Ectodermal cell (in vitro differentiated cells): ENCODE measurements around the gene SIVA1.
"Not testable (repeated sequence)": the region's sequence is repeated elsewhere in the genome, so short reads cannot be mapped to it uniquely, and the experiment has no call there.

Source experiments
- H3K27ac ChIP-seq: 2 replicates; pipeline ENCODE4 v1.7.0; 2013; ENCODE audit warnings: mild to moderate bottlenecking, low read depth, low read length; ENCODE audit not compliant: insufficient read depth, poor library complexity, severe bottlenecking
- H3K27me3 ChIP-seq: 2 replicates; pipeline ENCODE4 v1.7.0; 2013; ENCODE audit warnings: mild to moderate bottlenecking, low read length; ENCODE audit not compliant: insufficient read depth, control insufficient read depth, poor library complexity, severe bottlenecking
- H3K36me3 ChIP-seq: one replicate; pipeline ENCODE4 v1.7.0; 2013; ENCODE audit warnings: low read length; ENCODE audit not compliant: control insufficient read depth, insufficient read depth
- H3K4me1 ChIP-seq: one replicate; pipeline ENCODE4 v1.7.0; 2013; ENCODE audit warnings: low read length; ENCODE audit not compliant: control insufficient read depth, insufficient read depth
- H3K4me3 ChIP-seq: 2 replicates; pipeline ENCODE4 v1.7.0; 2013; ENCODE audit warnings: low read depth, low read length, control low read depth; ENCODE audit not compliant: insufficient read depth
- H3K9me3 ChIP-seq: 2 replicates; pipeline ENCODE4 v1.7.0; 2013; ENCODE audit warnings: mild to moderate bottlenecking, low read length, moderate library complexity; ENCODE audit not compliant: control insufficient read depth
- WGBS, 2 experiments: methylation state at CpG; one replicate each; pipeline ENCODE4 v1.1.7; 2013; ENCODE audit warnings: missing lambda C conversion rate in 2 of 2; 5-methylcytosine and 5-hydroxymethylcytosine counted together

Gene SIVA1

DNA sequence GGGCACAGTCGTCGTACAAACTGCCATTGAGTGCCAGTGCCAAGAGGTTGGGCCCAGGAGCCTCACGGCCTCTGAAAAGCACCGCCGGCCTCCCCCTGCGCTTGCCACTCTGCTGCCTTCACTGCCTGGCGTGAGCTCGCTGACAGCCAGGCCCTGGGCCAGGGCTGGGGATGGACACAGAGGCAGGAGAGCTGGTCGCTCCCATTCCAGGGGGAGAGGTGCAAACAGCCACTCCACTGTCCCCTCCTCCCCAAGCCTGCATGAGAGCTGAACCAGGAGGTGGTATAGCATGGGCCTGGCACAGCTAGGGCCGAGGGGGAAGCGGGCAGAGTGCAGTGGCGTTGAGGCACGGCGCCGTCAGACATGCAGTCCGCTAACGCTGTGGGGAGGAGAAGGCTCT is 24.3 kb upstream of the SIVA1 start:
- no peak overlapping the region for H3K27ac ChIP-seq
- H3K27me3 ChIP-seq = no peaks in the 10 kb centered on the region
- H3K4me3 ChIP-seq = no peak overlapping the region
- 91 to 92% methylated on average over 17 of the region's 17 CpGs for WGBS, 2 experiments
- no peaks in the 10 kb centered on the region for H3K9me3 ChIP-seq
- H3K36me3 ChIP-seq = no peaks in the 10 kb centered on the region
- H3K4me1 ChIP-seq = peaks cover 11% of the 10 kb centered on the region

DNA sequence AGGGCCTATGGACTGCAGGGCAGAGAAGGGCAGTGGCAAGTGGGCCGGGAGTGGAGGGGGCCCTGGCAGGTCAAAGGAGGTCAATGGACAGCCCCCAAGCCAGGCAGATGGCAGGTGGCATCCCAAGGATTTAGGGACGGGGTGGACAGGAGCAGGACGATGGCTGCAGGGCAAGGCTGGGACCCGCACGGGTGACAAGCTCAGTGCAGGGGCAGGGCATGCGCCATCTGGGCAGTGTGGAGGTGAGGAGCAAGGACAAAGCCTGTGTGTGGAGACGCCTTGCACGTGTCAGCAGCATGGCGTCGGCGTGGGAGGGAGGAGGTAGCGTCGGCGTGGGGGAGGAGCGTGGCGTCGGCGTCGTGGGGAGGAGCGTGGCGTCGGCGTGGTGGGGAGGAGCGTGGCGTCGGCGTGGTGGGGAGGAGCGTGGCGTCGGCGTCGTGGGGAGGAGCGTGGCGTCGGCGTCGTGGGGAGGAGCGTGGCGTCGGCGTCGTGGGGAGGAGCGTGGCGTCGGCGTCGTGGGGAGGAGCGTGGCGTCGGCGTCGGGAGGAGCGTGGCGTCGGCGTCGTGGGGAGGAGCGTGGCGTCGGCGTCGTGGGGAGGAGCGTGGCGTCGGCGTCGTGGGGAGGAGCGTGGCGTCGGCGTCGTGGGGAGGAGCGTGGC is 23.6 kb upstream of the SIVA1 start:
- H3K4me1 ChIP-seq = peaks cover 11% of the 10 kb centered on the region
- H3K9me3 ChIP-seq, H3K27ac ChIP-seq, H3K4me3 ChIP-seq, H3K27me3 ChIP-seq, H3K36me3 ChIP-seq: not testable (repeated sequence)
- 92 to 95% methylated on average over 24 to 26 of the region's 73 CpGs for WGBS, 2 experiments

DNA sequence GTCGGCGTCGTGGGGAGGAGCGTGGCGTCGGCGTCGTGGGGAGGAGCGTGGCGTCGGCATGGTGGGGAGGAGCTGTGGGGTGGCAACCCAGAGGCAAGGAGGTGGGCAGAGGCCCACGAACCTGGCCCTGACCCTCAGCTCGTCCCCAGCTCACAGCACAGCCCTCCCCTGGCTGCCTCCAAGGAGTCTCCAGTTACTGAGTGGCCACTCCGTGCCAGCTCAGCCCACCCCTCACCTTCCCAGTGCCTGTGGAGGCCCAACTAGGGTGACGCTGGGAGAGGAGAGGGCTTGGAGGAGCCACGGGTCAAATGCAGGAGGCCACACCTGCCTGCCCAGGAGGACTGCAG is 23.1 kb upstream of the SIVA1 start:
- H3K36me3 ChIP-seq = no peaks in the 10 kb centered on the region
- no peak overlapping the region for H3K4me3 ChIP-seq
- WGBS, 2 experiments = 90 to 95% methylated on average over 16 of the region's 16 CpGs
- H3K27me3 ChIP-seq = no peaks in the 10 kb centered on the region
- peaks cover 7% of the 10 kb centered on the region for H3K4me1 ChIP-seq
- no peak overlapping the region for H3K27ac ChIP-seq
- H3K9me3 ChIP-seq = no peaks in the 10 kb centered on the region

DNA sequence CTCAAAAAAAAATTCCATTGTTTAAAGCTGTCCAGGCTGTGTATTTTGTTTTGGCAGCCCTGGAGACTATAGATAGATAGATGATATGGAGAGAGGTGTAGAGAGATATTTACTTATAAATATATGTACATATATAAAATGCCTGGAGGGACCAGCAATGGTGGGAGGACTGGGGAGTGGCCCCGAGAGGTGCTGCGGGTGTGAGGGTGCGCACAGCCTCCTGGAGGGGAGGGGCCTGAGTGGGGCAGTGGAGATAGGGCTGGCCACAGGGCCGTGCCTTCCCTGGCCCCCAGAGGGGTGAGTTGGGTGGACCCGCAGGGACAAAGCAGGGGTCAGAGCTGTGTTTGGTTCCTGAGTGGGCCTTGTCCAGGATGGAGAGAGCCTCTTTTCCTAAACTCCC is 22.5 kb upstream of the SIVA1 start:
- Histone ChIP-seq H3K27me3 (no peaks in the 10 kb centered on the region), H3K4me3 (no peak overlapping the region), H3K36me3 (no peaks in the 10 kb centered on the region), H3K9me3 (no peaks in the 10 kb centered on the region), H3K27ac (no peak overlapping the region), H3K4me1 (peaks cover 2% of the 10 kb centered on the region)
- 86 to 92% methylated on average over 5 of the region's 5 CpGs for WGBS, 2 experiments

DNA sequence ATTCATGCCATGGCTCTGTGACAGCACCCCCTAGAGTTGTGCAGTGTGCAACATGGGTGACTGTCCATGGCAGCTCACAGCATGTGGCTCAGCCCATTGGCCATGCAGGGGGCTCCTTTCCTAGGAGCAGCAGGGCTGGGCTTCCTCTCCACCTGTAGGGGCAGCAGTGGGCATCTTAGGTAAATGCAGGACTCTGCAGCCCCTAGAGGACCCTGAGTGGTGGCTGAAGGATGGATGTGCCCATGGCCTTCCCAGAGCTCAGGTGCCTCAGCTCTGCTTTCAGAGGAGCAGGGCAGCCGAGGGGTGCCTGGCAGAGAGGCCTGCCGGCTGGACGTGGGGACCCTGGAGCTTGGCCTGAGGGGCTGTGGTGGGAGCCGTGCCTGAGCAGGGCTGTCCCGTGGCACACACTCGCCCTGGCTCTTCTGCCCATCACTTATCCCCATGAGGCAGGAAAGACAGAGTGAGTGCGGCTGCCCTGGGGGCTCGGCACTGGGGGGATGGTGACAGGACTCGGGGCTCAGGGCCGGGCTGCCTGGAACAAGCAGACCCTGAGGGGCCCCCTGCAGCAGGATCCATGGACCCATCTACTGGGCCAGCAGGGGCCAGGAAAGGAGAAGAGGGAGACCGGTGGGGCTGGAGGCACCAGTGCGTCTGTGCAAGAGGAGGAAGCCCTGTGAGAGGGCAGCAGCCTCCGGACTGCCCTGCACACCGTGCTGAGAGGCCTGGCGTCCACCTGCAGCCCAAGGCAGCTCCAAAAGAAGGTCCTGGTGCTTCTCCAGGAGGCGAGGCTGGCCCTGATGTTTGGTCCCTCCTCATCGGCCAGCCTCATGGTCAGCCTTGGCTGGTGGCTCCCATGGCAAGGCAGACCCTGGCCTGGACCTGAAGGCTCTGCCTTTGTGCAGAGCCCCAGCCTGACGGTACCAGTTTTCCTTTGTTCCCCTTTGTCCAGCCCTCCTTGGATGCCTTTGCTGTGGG is 21.3 kb upstream of the SIVA1 start:
- no peak overlapping the region for H3K27ac ChIP-seq
- no peaks in the 10 kb centered on the region for H3K36me3 ChIP-seq
- 86 to 89% methylated on average over 18 of the region's 18 CpGs for WGBS, 2 experiments
- no peaks in the 10 kb centered on the region for H3K4me1 ChIP-seq
- H3K27me3 ChIP-seq = no peaks in the 10 kb centered on the region
- H3K4me3 ChIP-seq = no peak overlapping the region
- H3K9me3 ChIP-seq = no peaks in the 10 kb centered on the region

DNA sequence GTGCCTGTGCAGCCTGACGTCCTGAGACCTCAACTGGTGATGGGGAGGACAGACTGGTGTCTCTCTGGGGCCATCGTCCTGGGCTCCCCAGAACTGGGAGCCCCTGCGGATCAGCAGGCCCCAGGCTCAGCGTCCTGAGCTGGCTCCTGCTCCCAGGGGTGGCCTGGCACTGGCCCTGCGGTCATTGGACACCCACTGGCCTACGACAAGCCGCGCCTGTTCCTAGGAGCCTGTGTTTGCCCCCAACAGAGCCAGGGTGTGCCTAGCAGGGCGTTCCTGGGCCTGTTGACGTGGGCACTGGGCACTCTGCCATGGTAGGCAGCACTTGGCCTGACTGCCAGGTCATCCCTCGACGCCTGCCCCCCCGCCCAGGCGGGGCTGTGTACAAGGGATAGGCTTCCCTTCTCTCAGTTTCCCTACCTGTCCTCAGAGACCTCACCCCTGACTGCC is 20.6 kb upstream of the SIVA1 start:
- Histone ChIP-seq H3K27me3 (no peaks in the 10 kb centered on the region), H3K36me3 (no peaks in the 10 kb centered on the region), H3K27ac (no peak overlapping the region), H3K9me3 (no peaks in the 10 kb centered on the region), H3K4me1 (no peaks in the 10 kb centered on the region), H3K4me3 (no peak overlapping the region)
- WGBS, 2 experiments = 85 to 89% methylated on average over 14 of the region's 14 CpGs

DNA sequence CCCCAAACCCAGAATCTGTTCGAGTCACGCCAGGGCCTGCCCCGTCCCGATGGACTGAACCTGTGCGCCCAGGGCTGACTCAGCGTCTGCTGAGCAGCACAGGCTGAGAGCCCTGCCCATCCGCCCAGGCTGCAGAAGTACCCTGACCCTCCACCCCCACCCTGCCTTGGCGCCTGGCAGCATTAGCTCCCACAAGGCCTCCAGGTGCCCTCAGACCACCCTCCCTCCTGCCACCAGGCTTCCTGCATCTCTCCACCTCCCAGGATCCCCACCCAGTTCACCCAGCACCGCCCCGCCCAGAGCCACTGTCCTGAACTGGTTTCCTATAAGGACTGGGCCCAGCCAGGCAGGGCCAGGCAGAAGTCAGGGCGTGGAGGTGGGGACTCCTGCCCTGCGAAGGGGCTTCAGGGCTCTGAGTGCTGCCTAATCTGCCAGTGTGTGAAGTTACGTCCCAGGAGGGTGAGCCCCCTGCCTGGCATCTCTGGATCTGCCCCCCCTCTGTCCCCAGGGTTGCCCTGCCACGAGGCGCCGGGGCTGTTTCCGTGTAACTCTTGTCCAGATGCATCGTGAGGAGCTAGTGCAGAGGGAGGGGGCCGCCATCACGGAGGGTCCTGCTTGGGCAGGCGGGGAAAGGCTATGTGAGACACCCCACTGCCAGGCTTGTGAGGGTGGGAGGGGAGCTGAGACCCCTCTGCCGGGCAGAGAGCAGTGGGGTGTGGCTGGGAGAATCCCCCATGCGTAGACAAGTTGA is 19.8 kb upstream of the SIVA1 start:
- H3K27me3 ChIP-seq = no peaks in the 10 kb centered on the region
- H3K4me3 ChIP-seq = no peak overlapping the region
- H3K4me1 ChIP-seq = no peaks in the 10 kb centered on the region
- WGBS, 2 experiments = 89 to 90% methylated on average over 23 of the region's 23 CpGs
- H3K27ac ChIP-seq = no peak overlapping the region
- no peaks in the 10 kb centered on the region for H3K36me3 ChIP-seq
- H3K9me3 ChIP-seq = no peaks in the 10 kb centered on the region

DNA sequence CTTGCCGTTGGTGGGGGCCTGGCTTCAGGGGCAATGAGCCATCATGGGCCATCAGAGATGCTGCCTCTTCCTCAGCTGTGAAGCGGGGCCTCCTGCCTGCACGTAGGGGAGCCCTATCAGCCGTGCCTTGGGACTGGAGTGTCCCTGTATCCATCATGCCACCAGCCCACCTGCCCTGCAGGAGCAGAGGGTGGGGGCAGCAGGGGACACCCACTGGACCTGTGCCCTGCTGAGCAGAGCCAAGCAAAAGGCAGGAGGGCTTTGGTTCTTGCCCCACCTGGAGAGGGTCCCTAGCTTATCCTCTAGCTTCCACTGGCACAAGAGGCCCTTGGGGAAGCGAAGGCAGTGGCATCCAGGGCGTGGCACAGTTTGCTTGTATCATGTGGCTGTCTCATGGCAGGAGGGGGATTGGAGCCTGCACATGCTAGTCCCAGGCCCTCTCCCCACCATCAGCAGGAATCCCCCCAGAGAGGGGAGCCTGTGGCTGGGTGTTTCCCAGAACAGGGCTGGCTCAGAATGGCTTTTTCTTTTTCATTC is 18.8 kb upstream of the SIVA1 start:
- no peak overlapping the region for H3K4me3 ChIP-seq
- no peaks in the 10 kb centered on the region for H3K36me3 ChIP-seq
- H3K27me3 ChIP-seq = no peaks in the 10 kb centered on the region
- H3K27ac ChIP-seq = no peak overlapping the region
- H3K9me3 ChIP-seq = no peaks in the 10 kb centered on the region
- H3K4me1 ChIP-seq = no peaks in the 10 kb centered on the region
- 88 to 91% methylated on average over 6 of the region's 6 CpGs for WGBS, 2 experiments

DNA sequence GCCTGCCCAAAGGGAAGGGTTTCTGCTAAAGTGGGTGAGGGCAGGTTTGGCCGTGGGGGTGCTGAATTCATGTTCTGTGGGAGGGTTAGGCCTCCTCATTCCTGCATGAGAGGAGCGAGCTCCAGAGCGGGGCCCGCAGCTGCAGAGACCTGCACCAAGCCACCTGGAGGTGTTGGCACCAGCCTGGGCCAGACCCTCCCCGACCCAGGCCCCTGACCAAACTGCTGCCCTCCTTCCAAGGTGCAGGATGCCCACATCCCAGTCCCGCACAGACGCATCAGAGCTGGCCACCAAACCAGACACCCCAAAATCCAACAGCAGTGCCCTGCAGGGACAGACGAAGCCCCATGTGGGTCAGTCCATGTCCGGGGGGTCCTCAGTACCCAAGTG is 18.4 kb upstream of the SIVA1 start:
- WGBS, 2 experiments = 93% methylated on average over 9 of the region's 9 CpGs
- no peak overlapping the region for H3K4me3 ChIP-seq
- H3K27ac ChIP-seq = no peak overlapping the region
- no peaks in the 10 kb centered on the region for H3K9me3 ChIP-seq
- H3K4me1 ChIP-seq = no peaks in the 10 kb centered on the region
- H3K27me3 ChIP-seq = no peaks in the 10 kb centered on the region
- H3K36me3 ChIP-seq = no peaks in the 10 kb centered on the region
